Hepatocyte (in vitro differentiated cells): ENCODE results near the gene HNRNPA1L2. TPM values are rescaled to one million over a fixed set of nuclear protein-coding genes. Genes with fewer than 3 reads are reported as not detected.

Source experiments
- DNase-seq: peaks from one replicate; pipeline ENCODE4 v3.0.0-alpha.2; 2016; ENCODE audit warnings: low spot score
- H2AFZ ChIP-seq: fragments of 200-600 bp; sonication (generic); 2 replicates; pipeline ENCODE4 v1.6.0; 2016; ENCODE audit warnings: antibody characterized with exemption, mild to moderate bottlenecking
- H3K27ac ChIP-seq: fragments of 200-600 bp; sonication (generic); 2 replicates; pipeline ENCODE4 v1.5.1; 2016; ENCODE audit warnings: mild to moderate bottlenecking
- H3K27me3 ChIP-seq: fragments of 200-600 bp; sonication (generic); 2 replicates; pipeline ENCODE4 v1.6.1; 2016
- H3K36me3 ChIP-seq: fragments of 200-600 bp; sonication (generic); replicated peaks from 2 replicates; pipeline ENCODE4 v1.5.1; 2016; ENCODE audit warnings: low read depth; ENCODE audit not compliant: insufficient read depth
- H3K4me1 ChIP-seq: fragments of 200-600 bp; sonication (generic); 2 replicates; pipeline ENCODE4 v1.5.1; 2016; ENCODE audit warnings: mild to moderate bottlenecking, moderate library complexity; ENCODE audit not compliant: insufficient read depth
- H3K4me2 ChIP-seq: fragments of 200-600 bp; sonication (generic); 2 replicates; pipeline ENCODE4 v1.6.0; 2016
- H3K4me3 ChIP-seq: fragments of 200-600 bp; sonication (generic); 2 replicates; pipeline ENCODE4 v1.5.1; 2016; ENCODE audit warnings: mild to moderate bottlenecking
- H3K79me2 ChIP-seq: fragments of 200-600 bp; sonication (generic); 2 replicates; pipeline ENCODE4 v1.6.0; 2017; ENCODE audit warnings: mild to moderate bottlenecking
- H3K9me2 ChIP-seq: fragments of 200-600 bp; sonication (generic); replicated peaks from 2 replicates; pipeline ENCODE4 v1.6.0; 2017; ENCODE audit warnings: mild to moderate bottlenecking; ENCODE audit not compliant: insufficient read depth
- H3K9me3 ChIP-seq: fragments of 200-600 bp; sonication (generic); 2 replicates; pipeline ENCODE4 v1.5.1; 2016; ENCODE audit warnings: low read depth, mild to moderate bottlenecking
- H4K20me1 ChIP-seq: fragments of 200-600 bp; sonication (generic); 2 replicates; pipeline ENCODE4 v1.6.0; 2016; ENCODE audit warnings: mild to moderate bottlenecking; ENCODE audit not compliant: insufficient read depth, poor library complexity, severe bottlenecking
- CTCF ChIP-seq: fragments of 200-600 bp; sonication (generic); IDR thresholded peaks from 2 replicates; pipeline ENCODE4 v1.5.1; 2016; ENCODE audit warnings: antibody characterized with exemption, mild to moderate bottlenecking; ENCODE audit not compliant: poor library complexity
- EZH2 ChIP-seq: fragments of 200-600 bp; sonication (generic); IDR thresholded peaks from 2 replicates; pipeline ENCODE4 v1.6.1; 2016; ENCODE audit warnings: antibody characterized with exemption, mild to moderate bottlenecking, borderline replicate concordance
- EZH2phosphoT487 ChIP-seq: fragments of 200-600 bp; sonication (generic); IDR thresholded peaks from one replicate; pipeline ENCODE4 v1.6.1; 2018; ENCODE audit warnings: antibody characterized with exemption, mild to moderate bottlenecking, low read depth, moderate library complexity; ENCODE audit not compliant: unreplicated experiment, severe bottlenecking
- WGBS: methylation state at CpG from one replicate; pipeline ENCODE4 v1.1.6; 2016; ENCODE audit warnings: low lambda C conversion rate; ENCODE audit errors: missing lambda C conversion rate; 5-methylcytosine and 5-hydroxymethylcytosine counted together
- polyA plus RNA-seq: library from polyadenylated mRNA; unstranded; fragments of >200 nt; fragmentation: Nextera tagmentation; extraction: Ambion mirVana; gene quantifications from 2 replicates; pipeline ENCODE4 v1.2.1, GENCODE V29; 2016
- total RNA-seq: library from RNA; depleted of rRNA; stranded (reverse); fragments of >200 nt; gene quantifications from 2 replicates; pipeline ENCODE4 v1.2.3, GENCODE V29; 2014

HNRNPA1L2 gene
- total and polyA plus RNA-seq, 2 experiments from 2014 or later, result 2.7 to 6.2 TPM

GRCh38 chr13:52651897-52652195 is 9.6 kb downstream of the HNRNPA1L2 start:
- Histone ChIP-seq H3K4me1 (peaks cover 17% of the 10 kb centered on the region), H3K4me3 (peak overlapping the region; percentile 47), H3K4me2 (peak overlapping the region; percentile 79), H3K9me3 (no peaks in the 10 kb centered on the region), H3K27ac (peak overlapping the region; percentile 98), H4K20me1 (peaks cover 4% of the 10 kb centered on the region), H3K79me2 (peaks cover 67% of the 10 kb centered on the region), H3K9me2 (no peaks in the 10 kb centered on the region), H2AFZ (peak overlapping the region; percentile 46), H3K27me3 (no peaks in the 10 kb centered on the region), H3K36me3 (no peaks in the 10 kb centered on the region)
- no peak for TF ChIP-seq EZH2
- under 1% methylated on average over 7 of the region's 7 CpGs for WGBS
- no peak for DNase-seq

GRCh38 chr13:52652196-52652979 is 10.2 kb downstream of the HNRNPA1L2 start, which contains the start of gene SUGT1:
Gene SUGT1 (plus strand): TSS chr13:52652836. CDS start chr13:52652921, 85 bp downstream.
- under 1% methylated on average over 52 of the region's 61 CpGs for WGBS
- H3K36me3 ChIP-seq, result no peaks in the 10 kb centered on the region
- DNase-seq, result peak; percentile 99
- peaks cover 17% of the 10 kb centered on the region for H3K4me1 ChIP-seq
- H3K9me2 ChIP-seq, result no peaks in the 10 kb centered on the region
- H3K79me2 ChIP-seq, result peaks cover 72% of the 10 kb centered on the region
- H3K9me3 ChIP-seq, result no peaks in the 10 kb centered on the region
- peak within 1 kb of the TSS; percentile 70 for H2AFZ ChIP-seq
- H3K27me3 ChIP-seq, result no peaks in the 10 kb centered on the region
- TF ChIP-seq CTCF (peak; percentile 70), EZH2phosphoT487 (no peak)
- peak within 1 kb of the TSS; percentile 98 for H3K27ac ChIP-seq
- H4K20me1 ChIP-seq, result peaks cover 4% of the 10 kb centered on the region
- peak within 1 kb of the TSS; percentile 79 for H3K4me2 ChIP-seq
- H3K4me3 ChIP-seq, result peak within 1 kb of the TSS; percentile 82

DNA sequence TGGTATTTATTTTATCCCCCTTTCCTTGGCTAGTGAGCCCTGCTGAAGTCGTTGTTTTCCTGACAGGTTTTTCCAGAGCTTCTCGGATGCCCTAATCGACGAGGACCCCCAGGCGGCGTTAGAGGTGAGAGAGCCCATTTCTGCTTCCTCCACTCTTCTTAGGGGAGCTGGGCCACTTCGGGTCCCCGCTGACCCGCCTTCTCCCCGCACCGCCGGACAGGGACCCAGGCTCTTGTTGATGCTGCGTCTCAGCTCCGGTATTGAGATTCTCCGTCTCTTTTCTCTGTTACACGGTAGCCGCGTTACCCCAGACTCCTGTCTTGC is 10.7 kb downstream of the HNRNPA1L2 start:
- under 1% methylated on average over 18 of the region's 18 CpGs for WGBS
- Histone ChIP-seq H3K9me2 (no peaks in the 10 kb centered on the region), H3K27ac (peak overlapping the region; percentile 98), H4K20me1 (peaks cover 4% of the 10 kb centered on the region), H3K4me1 (peaks cover 17% of the 10 kb centered on the region), H3K79me2 (peaks cover 78% of the 10 kb centered on the region), H3K4me2 (peak overlapping the region; percentile 78), H3K9me3 (no peaks in the 10 kb centered on the region), H3K36me3 (no peaks in the 10 kb centered on the region), H3K27me3 (no peaks in the 10 kb centered on the region), H3K4me3 (peak overlapping the region; percentile 82), H2AFZ (peak overlapping the region; percentile 70)
- TF ChIP-seq CTCF, result no peak
- TF ChIP-seq EZH2, result no peak
- TF ChIP-seq EZH2phosphoT487, result no peak
- no peak for DNase-seq

DNA sequence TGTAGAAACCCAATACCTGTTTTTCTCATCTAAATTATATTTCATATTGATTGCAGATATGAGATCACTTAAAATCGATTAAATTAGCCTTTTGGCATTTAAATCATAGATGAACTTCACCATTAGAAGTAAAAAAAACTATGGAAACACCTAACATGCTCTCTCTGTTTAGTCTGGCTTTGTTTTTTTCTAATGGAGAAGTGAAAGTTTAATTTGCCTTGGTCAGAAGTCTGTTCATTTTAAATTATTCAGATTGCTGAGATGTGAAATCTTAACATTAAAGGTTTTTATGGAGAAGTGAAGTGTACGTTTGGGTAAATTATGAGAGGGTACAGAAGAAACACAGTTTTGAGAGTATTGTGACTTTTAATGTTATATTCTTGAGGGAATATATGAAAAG is 17.1 kb downstream of the HNRNPA1L2 start:
- Histone ChIP-seq H3K4me2 (no peak overlapping the region), H3K9me3 (no peaks in the 10 kb centered on the region), H3K4me3 (no peak overlapping the region), H3K4me1 (peaks cover 4% of the 10 kb centered on the region), H3K36me3 (no peaks in the 10 kb centered on the region), H3K27me3 (no peaks in the 10 kb centered on the region), H3K79me2 (peaks cover 44% of the 10 kb centered on the region), H4K20me1 (peaks cover 4% of the 10 kb centered on the region), H3K27ac (no peak overlapping the region), H2AFZ (no peak overlapping the region), H3K9me2 (no peaks in the 10 kb centered on the region)
- no peak for DNase-seq
- WGBS, result 91% methylated on average over 2 of the region's 2 CpGs
- no peak for TF ChIP-seq CTCF
- no peak for TF ChIP-seq EZH2phosphoT487
- no peak for TF ChIP-seq EZH2
